HFFc6 (cell line): Measurements from ENCODE around the gene TMEM132D. TPM values are rescaled to one million over a fixed set of nuclear protein-coding genes. Genes with fewer than 3 reads are reported as not detected.

Experiments used
- DNase-seq: peaks from one replicate; pipeline ENCODE4 v3.0.0-alpha.2; 2018
- H3K27ac Mint-ChIP-seq: 2 replicates; pipeline ENCODE4 v1.8.0; 2020; ENCODE audit warnings: mild to moderate bottlenecking, mixed read lengths
- H3K27me3 Mint-ChIP-seq: 2 replicates; pipeline ENCODE4 v1.8.0; 2021; ENCODE audit warnings: mild to moderate bottlenecking, moderate library complexity, mixed read lengths; ENCODE audit not compliant: insufficient read depth
- H3K36me3 Mint-ChIP-seq: 2 replicates; pipeline ENCODE4 v1.8.0; 2021; ENCODE audit warnings: low read depth, mixed read lengths
- H3K4me1 Mint-ChIP-seq: 2 replicates; pipeline ENCODE4 v1.8.0; 2020; ENCODE audit warnings: low read depth, mixed read lengths
- H3K4me3 Mint-ChIP-seq: 2 replicates; pipeline ENCODE4 v1.8.0; 2020; ENCODE audit warnings: mild to moderate bottlenecking, moderate library complexity, mixed read lengths
- H3K9me3 Mint-ChIP-seq: 2 replicates; pipeline ENCODE4 v1.8.0; 2020; ENCODE audit warnings: mild to moderate bottlenecking, mixed read lengths
- CTCF ChIP-seq: fragments of 200-600 bp; sonication (generic); IDR thresholded peaks from 2 replicates; pipeline ENCODE4 v1.5.0; 2021; ENCODE audit warnings: antibody characterized with exemption, mild to moderate bottlenecking
- total RNA-seq, 6 experiments: library from RNA; stranded (reverse); fragmentation: NEBNext Ultra II Directional; extraction: Animal tissue kit (Norgen Biotek cat#: 25700); gene quantifications; 2 replicates in 1 of 6; 3 replicates in 5 of 6; pipeline ENCODE4 v1.2.3, GENCODE V29; 2021

Gene TMEM132D
- total RNA-seq, 6 experiments from 2014 or later: not detected

GRCh38 chr12:129779989-129780388, 123.8 kb downstream of the TMEM132D start:
- TF ChIP-seq CTCF: no peak
- no peaks in the 10 kb centered on the region for H3K4me1 Mint-ChIP-seq
- peaks cover 54% of the 10 kb centered on the region for H3K9me3 Mint-ChIP-seq
- DNase-seq: no peak
- peaks cover 9% of the 10 kb centered on the region; the same call in 1 of the 2 replicates for H3K36me3 Mint-ChIP-seq
- H3K27me3 Mint-ChIP-seq: peaks cover 2% of the 10 kb centered on the region; the same call in 1 of the 2 replicates
- no peak overlapping the region for H3K27ac Mint-ChIP-seq
- H3K4me3 Mint-ChIP-seq: no peak overlapping the region

GRCh38 chr12:129779033-129779432, 124.8 kb downstream of the TMEM132D start:
- no peak overlapping the region for H3K4me3 Mint-ChIP-seq
- H3K9me3 Mint-ChIP-seq: peaks cover 59% of the 10 kb centered on the region
- TF ChIP-seq CTCF: no peak
- no peak for DNase-seq
- peaks cover 2% of the 10 kb centered on the region; the same call in 1 of the 2 replicates for H3K27me3 Mint-ChIP-seq
- peaks cover 9% of the 10 kb centered on the region; the same call in 1 of the 2 replicates for H3K36me3 Mint-ChIP-seq
- H3K27ac Mint-ChIP-seq: no peak overlapping the region
- no peaks in the 10 kb centered on the region for H3K4me1 Mint-ChIP-seq

- no peak for TF ChIP-seq CTCF
- H3K36me3 Mint-ChIP-seq: peaks cover 9% of the 10 kb centered on the region; the same call in 1 of the 2 replicates
- H3K27me3 Mint-ChIP-seq: peaks cover 2% of the 10 kb centered on the region; the same call in 1 of the 2 replicates
- H3K4me3 Mint-ChIP-seq: no peak overlapping the region
- peaks cover 57% of the 10 kb centered on the region for H3K9me3 Mint-ChIP-seq
- no peaks in the 10 kb centered on the region for H3K4me1 Mint-ChIP-seq
- no peak overlapping the region for H3K27ac Mint-ChIP-seq
- no peak for DNase-seq
Observed at GRCh38 chr12:129776977-129777667, 126.7 kb downstream of the TMEM132D start.

- TF ChIP-seq CTCF: no peak
- H3K4me3 Mint-ChIP-seq: no peak overlapping the region
- H3K27ac Mint-ChIP-seq: no peak overlapping the region
- peaks cover 2% of the 10 kb centered on the region; the same call in 1 of the 2 replicates for H3K27me3 Mint-ChIP-seq
- H3K4me1 Mint-ChIP-seq: no peaks in the 10 kb centered on the region
- DNase-seq: no peak
- H3K9me3 Mint-ChIP-seq: peaks cover 53% of the 10 kb centered on the region
- peaks cover 10% of the 10 kb centered on the region; the same call in 1 of the 2 replicates for H3K36me3 Mint-ChIP-seq
Observed at GRCh38 chr12:129772501-129773493, 131.0 kb downstream of the TMEM132D start.

GRCh38 chr12:129771238-129771637, 132.6 kb downstream of the TMEM132D start:
- DNase-seq: no peak
- Mint-ChIP-seq H3K4me3 (no peak overlapping the region), H3K36me3 (peaks cover 9% of the 10 kb centered on the region; the same call in 1 of the 2 replicates), H3K27me3 (peaks cover 2% of the 10 kb centered on the region; the same call in 1 of the 2 replicates), H3K27ac (no peak overlapping the region), H3K4me1 (no peaks in the 10 kb centered on the region), H3K9me3 (peaks cover 62% of the 10 kb centered on the region)
- no peak for TF ChIP-seq CTCF
